Measurements from ENCODE around the gene MFGE8.

GRCh38 chr15:88899251-88899650, 13.9 kb downstream of the MFGE8 start:
- TF ChIP-seq CTCF (IDR thresholded peaks at IDR 0.05) (no peak), POLR2A (IDR thresholded peaks at IDR 0.05) (no peak)
